Gastroesophageal sphincter (tissue), 4 donors: ENCODE measurements around the gene CCNH. TPM values are rescaled to one million over a fixed set of nuclear protein-coding genes. Genes with fewer than 3 reads are reported as not detected.
A peak's percentile ranks its signal among the peaks of the same experiment; 100 is the strongest.

Experiments used
- ATAC-seq: fragments of 150-250 bp; one replicate; pipeline ENCODE4 v1.9.1; 2016; ENCODE audit warnings: mild to moderate bottlenecking, moderate library complexity
- H3K27ac ChIP-seq, 4 donors: fragments of 200-600 bp; sonication (generic) in 3 of 4; 1 replicate in 3 of 4; 2 replicates in 1 of 4; pipeline ENCODE4 v1.5.1; 2016 to 2019
- H3K27me3 ChIP-seq: fragments of 200-600 bp; sonication (generic); one replicate; pipeline ENCODE4 v1.5.1; 2019
- H3K36me3 ChIP-seq, 2 donors: fragments of 200-600 bp; sonication (generic); one replicate each; pipeline ENCODE4 v1.5.1; 2019; ENCODE audit warnings: control low read depth in 1 of 2
- H3K4me1 ChIP-seq, 3 donors: fragments of 200-600 bp; sonication (generic); 1 replicate in 2 of 3; 2 replicates in 1 of 3; pipeline ENCODE4 v1.5.1; 2016 to 2019; ENCODE audit warnings: control low read depth in 2 of 3
- H3K4me3 ChIP-seq, 2 donors: fragments of 200-600 bp; sonication (generic); one replicate each; pipeline ENCODE4 v1.5.1; 2019; ENCODE audit warnings: mild to moderate bottlenecking in 1 of 2, moderate library complexity in 1 of 2
- H3K9me3 ChIP-seq, 3 donors: fragments of 200-600 bp; sonication (generic); one replicate each; pipeline ENCODE4 v1.5.1; 2017 to 2019; ENCODE audit warnings: control low read depth in 2 of 3
- EP300 ChIP-seq: sonication (generic); formaldehyde crosslinking; IDR thresholded peaks from one replicate; pipeline ENCODE4 v1.6.1; 2017; ENCODE audit warnings: antibody characterized with exemption, mild to moderate bottlenecking
- POLR2A ChIP-seq, 2 donors: fragments of 450-650 bp; IDR thresholded peaks; one replicate each; pipeline ENCODE4 v1.6.1; 2017; ENCODE audit warnings: antibody characterized with exemption in 2 of 2, mild to moderate bottlenecking in 2 of 2, moderate library complexity in 1 of 2
- POLR2AphosphoS5 ChIP-seq: sonication (generic); formaldehyde crosslinking; IDR thresholded peaks from one replicate; pipeline ENCODE4 v1.6.1; 2017; ENCODE audit warnings: antibody characterized with exemption
- WGBS, 2 donors: methylation state at CpG; one replicate each; pipeline ENCODE4 v1.1.5; 2018; ENCODE audit warnings: low coverage in 1 of 2; 5-methylcytosine and 5-hydroxymethylcytosine counted together
- total RNA-seq, 4 donors: library from RNA; depleted of rRNA; stranded (reverse); fragments of >200 nt; gene quantifications; one replicate each; pipeline ENCODE4 v1.1.0, GENCODE V29; 2016
- TF ChIP-seq, protein P1 (sequence below), 4 experiments: fragments of 200-600 bp in 2 of 4; fragments of 450-650 bp in 2 of 4; sonication (generic) in 1 of 4; IDR thresholded peaks; one replicate each; pipeline ENCODE4 v1.5.1; 2017 to 2019; ENCODE audit warnings: antibody characterized with exemption in 4 of 4, mild to moderate bottlenecking in 2 of 4, moderate library complexity in 2 of 4

Gene CCNH
- total RNA-seq, 4 donors from 2014 or later, result 32.0 to 125 (median 81.0) TPM

DNA sequence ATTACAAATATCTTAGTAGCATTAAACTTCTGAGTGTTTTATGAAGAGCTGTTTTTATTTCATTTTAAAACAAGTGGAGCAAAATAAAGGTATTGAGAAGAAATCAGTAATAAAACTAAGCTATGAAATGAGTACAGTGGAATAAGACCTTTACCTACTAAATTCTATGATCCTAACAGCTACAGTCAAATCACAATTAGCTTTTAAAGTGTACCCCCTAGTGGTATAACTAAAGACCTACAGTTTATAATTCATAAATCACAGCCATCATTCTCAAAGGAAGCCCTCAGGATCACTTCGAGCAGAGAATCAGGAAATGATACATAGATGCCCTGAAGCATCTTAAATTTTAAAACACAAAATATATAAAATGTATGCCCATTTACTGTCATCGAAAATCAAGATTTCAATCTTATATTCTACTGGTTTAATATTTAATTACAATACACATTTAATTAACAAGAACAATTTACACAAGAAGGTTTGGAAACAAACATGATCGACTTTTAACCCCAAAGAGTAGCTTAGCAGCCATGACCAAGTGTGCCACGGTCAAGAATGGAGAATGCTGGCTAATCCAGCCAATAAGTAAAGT lies 12.3 kb downstream of the CCNH start:
- 70 to 71% methylated on average over 4 of the region's 4 CpGs for WGBS, 2 donors
- Histone ChIP-seq H3K9me3 (peaks cover 0 to 5% (median 0%) of the 10 kb centered on the region in 3 donors), H3K36me3 (peaks cover 9 to 91% of the 10 kb centered on the region in 2 donors), H3K4me3 (no peak overlapping the region), H3K27me3 (no peaks in the 10 kb centered on the region), H3K27ac (peak overlapping the region; percentile 4 to 41 (median 30)), H3K4me1 (peaks cover 0 to 7% (median 2%) of the 10 kb centered on the region in 3 donors)
- TF ChIP-seq, protein P1, sequence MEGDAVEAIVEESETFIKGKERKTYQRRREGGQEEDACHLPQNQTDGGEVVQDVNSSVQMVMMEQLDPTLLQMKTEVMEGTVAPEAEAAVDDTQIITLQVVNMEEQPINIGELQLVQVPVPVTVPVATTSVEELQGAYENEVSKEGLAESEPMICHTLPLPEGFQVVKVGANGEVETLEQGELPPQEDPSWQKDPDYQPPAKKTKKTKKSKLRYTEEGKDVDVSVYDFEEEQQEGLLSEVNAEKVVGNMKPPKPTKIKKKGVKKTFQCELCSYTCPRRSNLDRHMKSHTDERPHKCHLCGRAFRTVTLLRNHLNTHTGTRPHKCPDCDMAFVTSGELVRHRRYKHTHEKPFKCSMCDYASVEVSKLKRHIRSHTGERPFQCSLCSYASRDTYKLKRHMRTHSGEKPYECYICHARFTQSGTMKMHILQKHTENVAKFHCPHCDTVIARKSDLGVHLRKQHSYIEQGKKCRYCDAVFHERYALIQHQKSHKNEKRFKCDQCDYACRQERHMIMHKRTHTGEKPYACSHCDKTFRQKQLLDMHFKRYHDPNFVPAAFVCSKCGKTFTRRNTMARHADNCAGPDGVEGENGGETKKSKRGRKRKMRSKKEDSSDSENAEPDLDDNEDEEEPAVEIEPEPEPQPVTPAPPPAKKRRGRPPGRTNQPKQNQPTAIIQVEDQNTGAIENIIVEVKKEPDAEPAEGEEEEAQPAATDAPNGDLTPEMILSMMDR (IDR thresholded peaks at IDR 0.05), result peak; percentile 59 to 68 (median 64)
- TF ChIP-seq EP300 (no peak), POLR2AphosphoS5 (no peak), POLR2A (IDR thresholded peaks at IDR 0.05) (no peak)
- ATAC-seq, result peak; percentile 59

DNA sequence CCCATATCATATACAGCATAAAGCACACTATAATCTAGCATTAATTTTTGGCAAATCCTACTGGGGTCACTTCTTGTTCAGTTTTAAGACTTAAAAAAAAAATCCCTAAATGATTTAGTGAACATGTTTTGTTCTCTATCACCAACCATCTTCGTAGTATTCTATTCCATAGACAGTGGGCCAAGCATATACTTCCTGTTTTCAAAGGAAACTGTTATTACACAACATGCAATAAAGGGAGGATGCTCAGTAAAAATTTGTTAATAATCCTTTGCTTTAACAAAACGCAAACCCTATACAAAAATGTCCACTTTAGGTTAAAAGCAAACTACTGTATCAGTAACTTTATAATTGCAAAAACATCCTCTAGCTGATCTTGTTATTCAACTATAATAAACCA lies 13.0 kb downstream of the CCNH start:
- peak; percentile 42 for ATAC-seq
- peaks cover 9 to 91% of the 10 kb centered on the region in 2 donors for H3K36me3 ChIP-seq
- peaks cover 0 to 5% (median 0%) of the 10 kb centered on the region in 3 donors for H3K9me3 ChIP-seq
- WGBS, 2 donors, result 57 to 73% methylated on average over 2 of the region's 2 CpGs
- no peaks in the 10 kb centered on the region for H3K27me3 ChIP-seq
- H3K4me3 ChIP-seq, result no peak overlapping the region
- peak overlapping the region in 3 of 4 donors; percentile 16 to 41 (median 29) for H3K27ac ChIP-seq
- peaks cover 0 to 10% (median 2%) of the 10 kb centered on the region in 3 donors for H3K4me1 ChIP-seq
- TF ChIP-seq POLR2AphosphoS5 (no peak), EP300 (no peak), POLR2A (IDR thresholded peaks at IDR 0.05) (no peak)
- TF ChIP-seq, protein P1 (IDR thresholded peaks at IDR 0.05), result no peak

DNA sequence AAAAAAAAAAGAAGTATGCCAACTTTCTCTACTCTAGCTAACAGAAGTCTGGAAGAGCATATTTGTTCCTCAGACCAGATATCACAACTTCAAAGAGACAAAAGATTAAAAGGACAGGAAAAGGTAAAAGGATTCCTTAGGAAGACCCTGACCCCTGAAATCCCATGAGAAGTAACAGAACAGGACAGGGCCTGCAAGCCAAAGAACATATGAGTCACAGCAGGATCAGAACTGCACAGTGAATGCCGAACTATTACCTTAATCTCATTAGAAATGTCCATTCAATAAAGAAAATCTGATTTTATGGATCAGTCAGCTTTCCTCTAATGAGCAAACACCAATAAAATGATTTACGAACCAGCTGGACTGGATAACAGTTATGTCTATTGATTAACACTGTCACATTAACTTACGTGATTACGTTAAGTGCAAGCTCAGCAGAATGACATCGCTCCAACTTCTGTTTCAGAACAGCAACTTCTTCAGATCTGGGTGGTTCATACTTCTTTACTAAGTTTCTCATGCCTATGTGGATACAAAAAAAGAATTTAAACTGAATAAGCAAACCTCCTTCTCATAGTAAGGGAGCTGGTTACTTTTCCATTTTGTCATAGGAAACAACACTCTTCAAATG lies 13.6 kb downstream of the CCNH start:
- Histone ChIP-seq H3K4me1 (peaks cover 2 to 17% (median 6%) of the 10 kb centered on the region in 3 donors), H3K27me3 (no peaks in the 10 kb centered on the region), H3K9me3 (peaks cover 0 to 5% (median 0%) of the 10 kb centered on the region in 3 donors), H3K4me3 (no peak overlapping the region), H3K36me3 (peaks cover 6 to 89% of the 10 kb centered on the region in 2 donors), H3K27ac (peak overlapping the region in 3 of 4 donors; percentile 24 to 41 (median 29))
- TF ChIP-seq, protein P1 (IDR thresholded peaks at IDR 0.05), result no peak
- TF ChIP-seq POLR2A (IDR thresholded peaks at IDR 0.05) (no peak), POLR2AphosphoS5 (no peak), EP300 (no peak)
- WGBS, 2 donors, result 74 to 93% methylated on average over 5 of the region's 5 CpGs
- no peak for ATAC-seq

DNA sequence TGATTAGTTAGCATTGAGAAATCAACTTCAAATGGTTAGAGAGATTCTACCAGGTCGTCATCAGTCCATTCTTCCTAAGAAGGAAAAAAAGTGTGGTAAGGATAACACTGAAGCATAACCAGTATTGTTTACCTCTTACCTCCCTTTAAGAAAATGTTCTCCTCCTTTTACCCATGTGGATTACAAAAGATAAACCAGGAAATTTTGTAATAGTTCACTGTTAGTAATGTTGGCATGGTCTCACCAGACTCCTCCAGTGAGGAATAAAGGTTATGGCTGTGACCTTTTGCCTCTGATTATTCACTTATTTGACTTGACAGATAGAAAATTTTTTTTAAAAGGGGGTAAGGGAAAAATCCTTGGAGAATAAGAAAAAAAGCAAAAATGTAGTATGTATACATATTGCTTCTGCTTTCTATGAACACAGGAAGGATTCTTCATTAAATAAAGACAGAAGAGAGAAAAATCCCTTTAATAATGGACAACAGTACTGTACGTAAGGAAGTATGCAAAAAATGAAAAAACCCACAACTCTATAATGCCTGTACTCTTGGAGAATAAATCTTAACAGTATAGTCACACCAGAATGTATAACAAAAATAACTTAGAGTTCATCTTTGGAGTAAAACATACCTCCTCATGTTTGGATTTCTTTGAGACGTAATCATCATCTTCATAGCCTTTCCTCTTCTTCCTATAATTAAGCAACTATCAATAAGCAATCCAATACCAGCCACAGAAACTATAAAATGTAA lies 18.1 kb downstream of the CCNH start:
- peak overlapping the region; percentile 56 to 63 (median 58) for H3K27ac ChIP-seq

More for the DNA sequence above, 18.1 kb downstream of the CCNH start:
- Histone ChIP-seq H3K4me3 (no peak overlapping the region), H3K36me3 (peaks cover 6 to 92% of the 10 kb centered on the region in 2 donors), H3K9me3 (no peaks in the 10 kb centered on the region), H3K4me1 (peaks cover 11 to 42% (median 13%) of the 10 kb centered on the region in 3 donors), H3K27me3 (no peaks in the 10 kb centered on the region)
- peak; percentile 72 for ATAC-seq
- WGBS, 2 donors, result 69 to 72% methylated on average over 3 of the region's 3 CpGs
- TF ChIP-seq POLR2AphosphoS5 (peak; percentile 59), EP300 (no peak), POLR2A (IDR thresholded peaks at IDR 0.05) (no peak)
- TF ChIP-seq, protein P1 (IDR thresholded peaks at IDR 0.05), result no peak
